GM19395 (cell line): ENCODE measurements around the gene LIMA1.
"Not testable (repeated sequence)": the region's sequence is repeated elsewhere in the genome, so short reads cannot be mapped to it uniquely, and the experiment has no call there.

ENCODE experiments used
- ATAC-seq: cut with Tn5 transposase; IDR thresholded peaks from one replicate; pipeline ENCODE4 v1.9.1; 2021; ENCODE audit warnings: mild to moderate bottlenecking, moderate library complexity; ENCODE audit not compliant: unreplicated experiment

The LIMA1 gene

GRCh38 chr12:50148011-50148410 is 135.3 kb downstream of the LIMA1 start:
- ATAC-seq, result not testable (repeated sequence)

- no peak for ATAC-seq
These were observed 136.0 kb downstream of the LIMA1 start for GRCh38 chr12:50147281-50147680.

GRCh38 chr12:50145439-50145838 is 137.9 kb downstream of the LIMA1 start:
- ATAC-seq, result no peak

GRCh38 chr12:50142993-50143392 is 140.3 kb downstream of the LIMA1 start:
- no peak for ATAC-seq

GRCh38 chr12:50132505-50133135 is 150.7 kb downstream of the LIMA1 start:
- no peak for ATAC-seq

GRCh38 chr12:50129290-50129689 is 154.0 kb downstream of the LIMA1 start:
- ATAC-seq, result no peak

- no peak for ATAC-seq
These were observed 155.8 kb downstream of the LIMA1 start for GRCh38 chr12:50127546-50127945.
